ENCODE data around the gene PDIK1L.

GRCh38 chr1:26072305-26072704, 39.3 kb upstream of the PDIK1L start:
- TF ChIP-seq CTCF (tag by site-specific recombination; IDR thresholded peaks at IDR 0.05) (no peak), PRDM10 (tag by site-specific recombination; IDR thresholded peaks at IDR 0.05) (no peak), SP2 (tag by site-specific recombination; IDR thresholded peaks at IDR 0.05) (no peak), HOXA7 (CRISPR knock-in tag; IDR thresholded peaks at IDR 0.05; ENCODE audit: borderline replicate concordance) (no peak), RBAK (tag by site-specific recombination; IDR thresholded peaks at IDR 0.05) (no peak)
- TF ChIP-seq, protein P1, sequence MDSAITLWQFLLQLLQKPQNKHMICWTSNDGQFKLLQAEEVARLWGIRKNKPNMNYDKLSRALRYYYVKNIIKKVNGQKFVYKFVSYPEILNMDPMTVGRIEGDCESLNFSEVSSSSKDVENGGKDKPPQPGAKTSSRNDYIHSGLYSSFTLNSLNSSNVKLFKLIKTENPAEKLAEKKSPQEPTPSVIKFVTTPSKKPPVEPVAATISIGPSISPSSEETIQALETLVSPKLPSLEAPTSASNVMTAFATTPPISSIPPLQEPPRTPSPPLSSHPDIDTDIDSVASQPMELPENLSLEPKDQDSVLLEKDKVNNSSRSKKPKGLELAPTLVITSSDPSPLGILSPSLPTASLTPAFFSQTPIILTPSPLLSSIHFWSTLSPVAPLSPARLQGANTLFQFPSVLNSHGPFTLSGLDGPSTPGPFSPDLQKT (IDR thresholded peaks at IDR 0.05; ENCODE audit: borderline replicate concordance, low read depth, low read length): no peak

Measured in HEK293 (cell line).